Stomach (tissue), 4 donors: ENCODE data around the gene AXL.

ENCODE experiments used
- POLR2A ChIP-seq, 4 donors: fragments of 450-650 bp; IDR thresholded peaks; one replicate each; pipeline ENCODE4 v1.6.1; 2016; ENCODE audit warnings: antibody characterized with exemption in 4 of 4, control low read depth in 2 of 4, mild to moderate bottlenecking in 1 of 4, moderate library complexity in 1 of 4
- TF ChIP-seq, protein P1 (sequence below), 7 experiments: fragments of 450-650 bp in 4 of 7; fragments of 200-600 bp in 3 of 7; sonication (generic) in 3 of 7; IDR thresholded peaks; one replicate each; pipeline ENCODE4 v1.5.1; 2016 to 2019; ENCODE audit warnings: antibody characterized with exemption in 7 of 7, control low read depth in 2 of 7, mild to moderate bottlenecking in 1 of 7

DNA sequence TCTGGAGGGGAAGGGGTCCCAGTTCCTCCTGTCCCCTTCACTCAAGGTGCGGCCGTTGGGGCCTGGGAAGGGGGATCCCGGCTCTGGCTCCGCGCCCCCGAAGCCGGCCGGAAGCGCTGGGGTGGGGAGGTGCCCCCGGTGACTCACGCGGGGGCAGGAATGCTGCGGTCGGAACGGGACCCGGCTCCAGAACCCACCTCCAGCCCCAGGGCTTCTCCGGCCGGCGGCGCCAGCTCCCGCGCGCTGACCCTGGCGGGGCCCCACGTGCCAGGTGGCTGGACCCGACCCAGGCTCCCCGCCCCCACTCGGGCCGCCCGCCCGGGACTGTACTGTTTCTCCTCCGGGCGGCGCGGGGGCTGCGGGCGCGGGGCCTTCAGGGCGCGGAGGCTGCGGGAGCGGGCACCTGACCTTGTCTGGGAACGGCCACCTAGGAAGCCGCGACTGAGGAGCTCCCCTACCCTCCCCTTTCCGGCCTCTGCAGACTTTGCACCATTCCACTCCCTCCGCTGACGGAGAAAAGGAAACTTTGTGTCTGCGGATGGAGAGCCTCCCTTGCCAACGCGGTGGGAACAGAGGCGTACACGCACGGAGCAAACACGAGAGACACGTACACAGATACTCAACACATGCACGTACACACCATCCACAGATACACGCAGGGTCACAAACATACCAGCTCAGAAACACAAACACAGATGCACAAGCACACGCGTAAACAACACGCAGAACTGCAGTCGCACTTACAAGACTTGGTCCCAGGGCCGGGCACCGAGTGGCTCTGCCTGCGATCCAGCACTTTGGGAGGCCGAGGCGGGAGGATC, 7.2 kb downstream of the AXL start:
- no peak for TF ChIP-seq POLR2A (IDR thresholded peaks at IDR 0.05)
- TF ChIP-seq, protein P1, sequence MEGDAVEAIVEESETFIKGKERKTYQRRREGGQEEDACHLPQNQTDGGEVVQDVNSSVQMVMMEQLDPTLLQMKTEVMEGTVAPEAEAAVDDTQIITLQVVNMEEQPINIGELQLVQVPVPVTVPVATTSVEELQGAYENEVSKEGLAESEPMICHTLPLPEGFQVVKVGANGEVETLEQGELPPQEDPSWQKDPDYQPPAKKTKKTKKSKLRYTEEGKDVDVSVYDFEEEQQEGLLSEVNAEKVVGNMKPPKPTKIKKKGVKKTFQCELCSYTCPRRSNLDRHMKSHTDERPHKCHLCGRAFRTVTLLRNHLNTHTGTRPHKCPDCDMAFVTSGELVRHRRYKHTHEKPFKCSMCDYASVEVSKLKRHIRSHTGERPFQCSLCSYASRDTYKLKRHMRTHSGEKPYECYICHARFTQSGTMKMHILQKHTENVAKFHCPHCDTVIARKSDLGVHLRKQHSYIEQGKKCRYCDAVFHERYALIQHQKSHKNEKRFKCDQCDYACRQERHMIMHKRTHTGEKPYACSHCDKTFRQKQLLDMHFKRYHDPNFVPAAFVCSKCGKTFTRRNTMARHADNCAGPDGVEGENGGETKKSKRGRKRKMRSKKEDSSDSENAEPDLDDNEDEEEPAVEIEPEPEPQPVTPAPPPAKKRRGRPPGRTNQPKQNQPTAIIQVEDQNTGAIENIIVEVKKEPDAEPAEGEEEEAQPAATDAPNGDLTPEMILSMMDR (IDR thresholded peaks at IDR 0.05), result peak in 2 of 7 experiments; percentile 12 to 18
